Fibroblast of lung (primary cell): ENCODE results near the gene RAPGEF5. TPM values are rescaled to one million over a fixed set of nuclear protein-coding genes. Genes with fewer than 3 reads are reported as not detected.
A peak's percentile ranks its signal among the peaks of the same experiment; 100 is the strongest.

Experiments
- DNase-seq, 2 donors: peaks; one replicate each; pipeline versions ENCODE4 v3.0.0 to v3.0.0-alpha.2; 2010; ENCODE audit warnings: low read depth in 2 of 2
- H2AFZ ChIP-seq: 2 replicates; pipeline ENCODE4 v1.5.1; 2012; ENCODE audit warnings: low read length, control low read depth, inconsistent platforms
- H3K27ac ChIP-seq: 2 replicates; pipeline ENCODE4 v1.5.1; 2011; ENCODE audit warnings: low read length, control low read depth; ENCODE audit not compliant: insufficient read depth
- H3K27me3 ChIP-seq: 2 replicates; pipeline ENCODE4 v1.5.1; 2011; ENCODE audit warnings: mild to moderate bottlenecking, low read length; ENCODE audit not compliant: control insufficient read depth, insufficient read depth
- H3K36me3 ChIP-seq: 2 replicates; pipeline ENCODE4 v1.5.1; 2011; ENCODE audit warnings: low read length; ENCODE audit not compliant: control insufficient read depth, insufficient read depth
- H3K4me1 ChIP-seq: 2 replicates; pipeline ENCODE4 v1.5.1; 2011; ENCODE audit warnings: low read length; ENCODE audit not compliant: control insufficient read depth, insufficient read depth; ENCODE audit errors: extremely low read depth
- H3K4me2 ChIP-seq: 2 replicates; pipeline ENCODE4 v1.5.1; 2011; ENCODE audit warnings: low read length, control low read depth; ENCODE audit not compliant: insufficient read depth; ENCODE audit errors: extremely low read depth
- H3K4me3 ChIP-seq, 4 experiments: fragments of 200-600 bp in 1 of 4; sonication (generic) in 1 of 4; replicated peaks in 1 of 4; 2 replicates each; pipeline ENCODE4 v1.5.1; 2011 to 2016; ENCODE audit warnings: low read length in 4 of 4, low read depth in 3 of 4, mild to moderate bottlenecking in 3 of 4, control low read depth in 2 of 4, inconsistent platforms in 1 of 4, mixed read lengths in 1 of 4; ENCODE audit not compliant: insufficient read depth in 1 of 4; ENCODE audit errors: control extremely low read depth in 1 of 4
- H3K79me2 ChIP-seq: 2 replicates; pipeline ENCODE4 v1.5.1; 2012; ENCODE audit warnings: mild to moderate bottlenecking, low read length, inconsistent platforms; ENCODE audit not compliant: control insufficient read depth, insufficient read depth
- H3K9ac ChIP-seq: 2 replicates; pipeline ENCODE4 v1.5.1; 2011; ENCODE audit warnings: mild to moderate bottlenecking, low read length, control low read depth; ENCODE audit not compliant: insufficient read depth
- H3K9me3 ChIP-seq: 2 replicates; pipeline ENCODE4 v1.5.1; 2012; ENCODE audit warnings: low read depth, low read length; ENCODE audit not compliant: control insufficient read depth, insufficient read depth
- H4K20me1 ChIP-seq: 2 replicates; pipeline ENCODE4 v1.5.1; 2011; ENCODE audit warnings: low read length; ENCODE audit not compliant: control insufficient read depth, insufficient read depth; ENCODE audit errors: extremely low read depth
- EZH2 ChIP-seq: IDR thresholded peaks from 2 replicates; pipeline ENCODE4 v1.5.1; 2012; ENCODE audit warnings: low read length, control low read depth, mild to moderate bottlenecking; ENCODE audit errors: missing control alignments
- polyA plus RNA-seq, 2 donors: library from polyadenylated mRNA; depleted of rRNA in 1 of 2; stranded (reverse) in 1 of 2; unstranded in 1 of 2; fragments of >200 nt; gene quantifications; 2 replicates each; pipeline ENCODE4 v1.2.1, GENCODE V29; 2011 to 2012; ENCODE audit warnings: missing spikeins in 1 of 2
- total RNA-seq: library from RNA; depleted of rRNA; stranded (reverse); fragments of >200 nt; gene quantifications from 2 replicates; pipeline ENCODE4 v1.2.1, GENCODE V29; 2014
- TF ChIP-seq, protein P1 (sequence below), 2 donors: IDR thresholded peaks in 1 of 2; conservative IDR thresholded peaks in 1 of 2; 1 replicate in 1 of 2; 2 replicates in 1 of 2; pipeline ENCODE4 v1.5.1; 2011 to 2012; ENCODE audit warnings: low read length in 2 of 2, control low read depth in 1 of 2, inconsistent platforms in 1 of 2, low read depth in 1 of 2, mild to moderate bottlenecking in 1 of 2

RAPGEF5 gene
- total and polyA plus RNA-seq, 2 donors (not counting 1 experiment from before 2014, with no cell fraction given) = 1.4 to 1.5 TPM

DNA sequence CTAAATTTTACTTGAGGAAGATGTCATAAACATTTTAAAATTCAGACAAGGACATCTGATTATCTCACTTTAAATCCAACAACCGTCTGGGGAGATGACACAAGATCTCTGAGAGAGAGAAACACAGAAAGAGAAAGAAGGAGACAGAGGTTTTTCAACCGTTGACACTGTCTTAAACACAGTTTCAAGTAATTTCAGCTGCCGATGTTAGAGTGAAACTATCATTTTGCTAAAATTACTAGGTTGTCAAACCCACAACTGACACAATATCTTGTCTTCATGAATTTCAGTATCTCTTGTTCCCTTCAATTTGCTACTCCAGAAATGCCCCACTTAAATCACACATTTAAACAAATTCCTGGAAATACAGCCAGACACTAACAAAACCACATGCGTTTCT, 174.8 kb downstream of the RAPGEF5 start:
- no peak for DNase-seq
- Histone ChIP-seq H3K79me2 (no peaks in the 10 kb centered on the region), H3K9me3 (no peaks in the 10 kb centered on the region), H4K20me1 (no peaks in the 10 kb centered on the region), H3K4me2 (no peak overlapping the region), H3K27ac (no peak overlapping the region), H2AFZ (no peak overlapping the region), H3K36me3 (no peaks in the 10 kb centered on the region), H3K4me1 (no peaks in the 10 kb centered on the region), H3K9ac (no peak overlapping the region), H3K27me3 (no peaks in the 10 kb centered on the region), H3K4me3 (no peak overlapping the region)
- TF ChIP-seq, protein P1, sequence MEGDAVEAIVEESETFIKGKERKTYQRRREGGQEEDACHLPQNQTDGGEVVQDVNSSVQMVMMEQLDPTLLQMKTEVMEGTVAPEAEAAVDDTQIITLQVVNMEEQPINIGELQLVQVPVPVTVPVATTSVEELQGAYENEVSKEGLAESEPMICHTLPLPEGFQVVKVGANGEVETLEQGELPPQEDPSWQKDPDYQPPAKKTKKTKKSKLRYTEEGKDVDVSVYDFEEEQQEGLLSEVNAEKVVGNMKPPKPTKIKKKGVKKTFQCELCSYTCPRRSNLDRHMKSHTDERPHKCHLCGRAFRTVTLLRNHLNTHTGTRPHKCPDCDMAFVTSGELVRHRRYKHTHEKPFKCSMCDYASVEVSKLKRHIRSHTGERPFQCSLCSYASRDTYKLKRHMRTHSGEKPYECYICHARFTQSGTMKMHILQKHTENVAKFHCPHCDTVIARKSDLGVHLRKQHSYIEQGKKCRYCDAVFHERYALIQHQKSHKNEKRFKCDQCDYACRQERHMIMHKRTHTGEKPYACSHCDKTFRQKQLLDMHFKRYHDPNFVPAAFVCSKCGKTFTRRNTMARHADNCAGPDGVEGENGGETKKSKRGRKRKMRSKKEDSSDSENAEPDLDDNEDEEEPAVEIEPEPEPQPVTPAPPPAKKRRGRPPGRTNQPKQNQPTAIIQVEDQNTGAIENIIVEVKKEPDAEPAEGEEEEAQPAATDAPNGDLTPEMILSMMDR (conservative IDR thresholded peaks at IDR 0.05 in 1 of 2, IDR thresholded peaks at IDR 0.05 in 1 of 2; ENCODE audit: low read depth in 1 of 2, low read length in 2 of 2) = no peak
- TF ChIP-seq EZH2 = no peak

DNA sequence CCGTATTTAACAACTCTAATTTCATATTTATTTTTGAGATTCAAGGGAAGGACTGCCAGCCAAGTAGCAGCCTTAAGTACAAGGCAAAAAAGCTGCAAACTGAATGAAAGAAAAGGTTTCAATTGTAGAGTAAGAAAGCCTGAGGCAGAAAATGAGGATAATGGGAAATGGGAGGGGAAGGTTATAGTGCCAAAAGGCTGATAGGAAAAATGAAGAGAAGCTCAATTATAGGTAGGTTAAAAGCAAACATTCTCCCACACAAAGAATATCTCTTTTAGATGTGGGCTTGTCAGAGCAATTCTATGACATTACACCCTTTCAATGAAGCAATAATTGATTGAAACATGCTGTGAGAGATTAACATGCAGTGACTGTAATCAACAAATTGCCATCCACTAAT, 175.3 kb downstream of the RAPGEF5 start:
- TF ChIP-seq, protein P1 (conservative IDR thresholded peaks at IDR 0.05 in 1 of 2, IDR thresholded peaks at IDR 0.05 in 1 of 2; ENCODE audit: low read depth in 1 of 2, low read length in 2 of 2) = no peak
- TF ChIP-seq EZH2 = no peak
- Histone ChIP-seq H3K79me2 (no peaks in the 10 kb centered on the region), H3K27me3 (no peaks in the 10 kb centered on the region), H3K9me3 (no peaks in the 10 kb centered on the region), H3K27ac (no peak overlapping the region), H4K20me1 (no peaks in the 10 kb centered on the region), H3K4me3 (no peak overlapping the region), H3K36me3 (no peaks in the 10 kb centered on the region), H3K4me2 (no peak overlapping the region), H3K9ac (no peak overlapping the region), H2AFZ (no peak overlapping the region), H3K4me1 (no peaks in the 10 kb centered on the region)
- no peak for DNase-seq

DNA sequence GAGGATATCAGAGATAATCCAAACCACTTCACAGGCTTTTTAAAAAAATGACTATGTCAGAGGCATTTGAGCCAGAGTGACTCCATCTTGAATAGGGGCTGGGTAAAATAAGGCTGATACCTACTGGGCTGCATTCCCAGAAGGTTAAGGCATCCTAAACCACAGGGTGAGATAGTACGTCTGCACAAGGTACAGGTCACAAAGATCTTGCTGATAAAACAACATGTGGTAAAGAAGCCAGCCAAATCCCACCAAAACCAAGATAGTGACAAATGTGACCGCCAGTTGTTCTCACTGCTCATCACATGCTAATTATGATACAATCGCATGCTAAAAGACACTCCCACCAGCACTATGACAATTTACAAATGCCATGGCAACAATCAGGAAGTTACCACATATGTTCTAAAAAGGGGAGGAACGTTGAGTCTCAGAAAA, 177.5 kb downstream of the RAPGEF5 start:
- no peaks in the 10 kb centered on the region for H3K4me1 ChIP-seq
- H3K4me2 ChIP-seq = no peak overlapping the region
- H3K4me3 ChIP-seq = no peak overlapping the region
- H2AFZ ChIP-seq = no peak overlapping the region
- TF ChIP-seq, protein P1 (conservative IDR thresholded peaks at IDR 0.05 in 1 of 2, IDR thresholded peaks at IDR 0.05 in 1 of 2; ENCODE audit: low read depth in 1 of 2, low read length in 2 of 2) = no peak
- TF ChIP-seq EZH2 = no peak
- H3K79me2 ChIP-seq = no peaks in the 10 kb centered on the region
- H3K9me3 ChIP-seq = no peaks in the 10 kb centered on the region
- DNase-seq = peak in 1 of 2 donors; percentile 40
- no peaks in the 10 kb centered on the region for H3K36me3 ChIP-seq
- H3K9ac ChIP-seq = no peak overlapping the region
- no peak overlapping the region for H3K27ac ChIP-seq
- H3K27me3 ChIP-seq = no peaks in the 10 kb centered on the region
- no peaks in the 10 kb centered on the region for H4K20me1 ChIP-seq
